ENCODE measurements around the gene EML1.

EML1 gene

GRCh38 chr14:99806836-99807235 lies 13.6 kb downstream of the EML1 start:
- DNase-seq, result no peak

DNA sequence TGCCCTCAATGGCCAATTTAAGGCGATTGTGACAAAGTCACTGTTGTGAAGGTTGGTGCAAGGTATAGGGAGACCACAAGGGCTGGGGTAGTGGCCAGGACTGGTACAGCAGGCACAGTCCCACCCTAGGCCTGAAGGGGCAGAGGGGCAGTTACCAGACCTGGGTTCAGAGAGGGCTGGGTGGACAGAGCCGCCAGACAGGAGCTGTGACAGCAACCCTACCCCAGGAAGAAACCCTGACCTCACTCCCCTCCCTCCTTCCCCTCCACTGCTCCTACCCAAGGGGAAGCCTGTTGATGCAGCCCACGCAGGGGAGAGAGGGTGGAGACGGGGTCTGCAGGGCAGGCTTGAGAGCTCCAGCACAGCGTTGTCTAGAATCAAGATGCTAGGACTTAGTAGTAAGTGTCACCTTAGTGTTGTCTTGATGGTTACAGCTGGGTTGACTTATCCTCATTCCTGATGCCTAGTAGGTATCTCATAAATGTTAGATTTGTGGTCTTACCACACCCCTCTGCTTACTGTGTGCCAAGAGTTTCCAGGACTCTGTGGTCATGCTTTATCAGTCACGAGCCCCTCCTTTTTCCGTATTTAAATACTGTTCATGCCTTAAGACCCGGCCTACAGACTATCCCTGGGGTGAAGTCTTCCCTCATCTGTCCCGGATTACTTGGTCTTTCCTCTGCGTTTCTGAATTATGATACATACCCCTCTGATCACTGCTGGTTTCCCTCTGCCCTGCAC lies 14.4 kb downstream of the EML1 start:
- no peak for DNase-seq

DNA sequence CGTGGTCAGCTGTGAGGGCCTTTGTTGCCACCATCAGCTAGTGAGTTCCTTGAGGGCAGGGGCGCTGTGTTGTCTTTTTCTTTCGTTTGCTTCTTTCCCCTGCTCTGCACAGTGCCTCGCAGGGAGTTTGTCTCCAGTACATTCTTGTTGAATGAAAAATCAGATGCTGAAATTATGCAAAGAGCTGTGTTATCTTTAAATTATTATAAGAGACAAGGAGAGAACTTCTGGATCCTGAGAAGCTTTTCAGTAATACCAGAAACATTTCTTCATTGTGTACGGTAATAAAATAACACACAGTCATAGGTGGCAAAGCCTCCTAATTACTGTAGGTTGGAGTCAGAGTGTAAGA lies 14.9 kb downstream of the EML1 start:
- DNase-seq, result no peak

DNA sequence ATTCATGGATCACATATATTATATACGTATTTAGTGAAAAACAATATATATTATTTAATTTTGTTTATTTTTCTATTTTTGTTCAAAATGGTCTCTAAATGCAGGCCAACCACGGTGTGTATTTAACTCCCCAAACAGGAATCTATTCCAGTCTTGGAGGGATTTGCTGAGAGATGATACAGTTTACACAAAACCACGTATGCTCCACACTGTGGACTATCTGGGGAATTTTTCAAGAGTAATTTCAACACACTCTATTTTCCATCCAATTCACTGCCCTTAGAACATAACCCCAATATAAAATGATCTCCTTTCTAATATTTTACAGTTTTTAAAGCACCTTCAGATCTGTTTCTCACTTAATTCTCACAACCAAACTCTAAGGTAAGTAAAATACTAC lies 15.3 kb downstream of the EML1 start:
- no peak for DNase-seq

DNA sequence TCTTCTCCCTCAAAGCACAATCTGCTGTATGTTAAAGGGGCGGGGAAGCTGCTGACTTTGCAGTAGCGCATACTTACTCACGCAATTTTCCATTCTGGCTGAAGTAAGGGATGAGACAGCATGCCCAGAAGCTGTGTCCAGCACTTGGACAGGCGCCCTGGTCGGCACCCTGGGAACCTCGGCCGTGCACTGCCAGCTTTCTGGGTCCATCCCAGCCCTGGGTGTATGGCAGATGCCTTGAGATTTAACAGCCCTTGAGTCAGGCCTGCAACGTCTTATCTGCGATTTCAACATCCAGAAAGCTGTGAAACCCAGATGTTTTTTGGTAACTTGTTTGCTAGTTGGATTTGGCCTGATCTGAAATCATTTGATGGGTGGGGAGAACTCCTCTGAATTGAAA lies 16.1 kb downstream of the EML1 start:
- no peak for DNase-seq

GRCh38 chr14:99809859-99810558 lies 16.8 kb downstream of the EML1 start:
- DNase-seq, result no peak

DNA sequence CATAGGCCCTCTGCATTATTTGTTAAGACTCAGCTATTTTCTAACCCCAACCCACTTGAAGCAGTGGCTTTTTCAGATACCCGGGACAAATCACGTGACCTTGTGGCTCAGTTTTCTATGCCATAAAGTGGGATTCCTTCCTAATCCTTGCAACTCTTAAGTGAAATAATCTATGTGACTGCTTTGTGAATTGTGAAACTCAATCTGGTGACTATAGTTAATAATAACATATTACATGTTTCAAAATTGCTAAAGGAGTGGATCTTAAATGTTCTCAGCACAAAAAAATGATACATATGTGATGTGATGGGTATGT lies 17.3 kb downstream of the EML1 start:
- DNase-seq, result no peak

DNA sequence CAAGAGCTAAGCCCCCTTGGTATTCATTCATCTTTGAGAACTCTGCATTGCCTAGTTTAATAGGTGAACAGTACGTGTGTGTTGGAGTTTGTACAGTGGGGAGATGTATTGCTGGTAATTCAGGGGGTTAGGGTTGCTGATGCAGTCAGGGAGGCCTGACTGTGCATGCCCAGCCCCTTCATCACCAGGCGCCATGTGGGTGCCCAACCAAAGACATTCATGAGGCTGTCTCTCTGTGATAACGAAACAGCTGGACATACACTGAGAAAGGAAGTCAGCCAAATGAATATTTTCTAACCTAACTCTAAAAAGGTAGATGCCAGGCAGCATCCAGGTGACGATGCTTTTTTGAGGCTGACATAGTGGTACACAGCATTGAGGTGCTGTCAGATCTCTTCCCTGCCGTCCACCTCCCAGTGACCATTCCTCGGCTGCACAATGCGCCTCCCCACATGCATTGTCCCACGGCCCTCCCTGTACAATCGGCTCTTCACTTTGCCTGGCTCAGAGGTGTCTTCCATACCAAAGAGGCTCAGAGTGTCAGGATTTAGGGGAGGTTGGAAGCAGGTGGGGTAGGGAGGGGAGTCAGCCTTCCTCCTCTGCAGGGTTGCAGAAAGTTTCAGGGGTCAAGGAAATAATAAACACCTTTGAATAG lies 19.0 kb downstream of the EML1 start:
- DNase-seq, result no peak

DNA sequence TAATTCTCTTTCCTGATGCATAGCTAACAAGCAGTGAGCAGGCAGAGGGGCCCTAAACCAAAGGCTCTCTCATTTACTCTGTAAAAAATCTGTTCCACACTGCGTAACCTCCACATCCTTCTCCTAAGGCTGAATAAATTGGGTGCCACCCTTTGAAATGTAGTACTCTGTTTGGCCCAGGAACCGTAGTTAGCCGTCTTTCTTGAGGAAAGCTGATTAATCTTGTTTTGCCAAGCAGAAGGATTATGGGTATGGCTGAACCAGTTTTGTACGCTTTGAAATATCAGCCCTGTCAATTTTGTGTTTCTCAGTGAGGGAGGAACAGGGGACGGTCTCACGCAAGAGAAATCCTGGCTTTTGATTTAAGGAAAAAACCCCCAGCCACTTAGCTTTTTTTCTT lies 19.7 kb downstream of the EML1 start:
- DNase-seq, result no peak

GRCh38 chr14:99815696-99816095 lies 22.5 kb downstream of the EML1 start:
- no peak for DNase-seq

DNA sequence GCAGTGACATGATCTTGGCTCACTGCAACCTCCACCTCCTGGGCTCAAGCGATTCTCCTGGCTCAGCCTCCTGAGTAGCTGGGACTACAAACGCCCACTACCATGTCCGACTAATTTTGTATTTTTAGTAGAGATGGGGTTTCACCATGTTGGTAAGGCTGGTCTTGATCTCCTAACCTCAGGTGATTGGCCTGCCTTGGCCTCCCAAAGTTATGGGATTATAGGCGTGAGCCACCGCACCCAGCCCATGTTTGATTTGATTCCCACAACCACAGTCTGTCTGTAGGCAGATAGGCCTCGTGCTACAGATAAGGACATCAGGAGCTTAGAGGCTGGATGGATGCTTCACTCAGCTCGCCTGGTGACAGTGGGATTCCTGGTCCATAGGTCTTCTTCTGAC lies 23.0 kb downstream of the EML1 start:
- no peak for DNase-seq

- no peak for DNase-seq
These were observed 23.4 kb downstream of the EML1 start for GRCh38 chr14:99816642-99817041.

- DNase-seq, result no peak
These were observed 24.1 kb downstream of the EML1 start for GRCh38 chr14:99817331-99817730.

DNA sequence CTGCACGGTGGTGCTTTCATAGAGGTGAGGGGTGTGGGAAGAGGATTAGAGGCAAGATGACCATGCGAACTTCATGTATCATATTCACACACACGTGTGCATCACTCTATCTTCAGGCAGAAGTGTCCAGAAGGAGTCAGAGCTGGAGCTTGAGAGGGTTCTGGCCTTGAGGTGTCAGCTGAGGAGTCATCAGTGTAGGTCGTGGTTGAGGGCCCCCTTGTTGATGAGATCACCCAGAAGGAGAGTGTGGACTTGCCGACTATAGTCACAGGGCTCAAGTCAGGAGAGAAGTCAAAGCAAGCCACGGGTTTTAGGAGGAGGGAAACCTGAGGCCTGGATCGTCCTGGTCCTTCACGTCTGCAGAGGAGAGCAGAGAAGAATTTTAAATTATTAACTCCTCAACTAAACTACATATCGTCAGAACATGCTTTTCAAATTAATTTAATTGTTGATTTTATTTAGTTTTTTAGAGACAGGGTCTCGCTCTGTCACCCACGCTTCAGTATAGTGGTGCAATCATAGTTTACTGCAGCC lies 25.4 kb downstream of the EML1 start:
- no peak for DNase-seq

DNA sequence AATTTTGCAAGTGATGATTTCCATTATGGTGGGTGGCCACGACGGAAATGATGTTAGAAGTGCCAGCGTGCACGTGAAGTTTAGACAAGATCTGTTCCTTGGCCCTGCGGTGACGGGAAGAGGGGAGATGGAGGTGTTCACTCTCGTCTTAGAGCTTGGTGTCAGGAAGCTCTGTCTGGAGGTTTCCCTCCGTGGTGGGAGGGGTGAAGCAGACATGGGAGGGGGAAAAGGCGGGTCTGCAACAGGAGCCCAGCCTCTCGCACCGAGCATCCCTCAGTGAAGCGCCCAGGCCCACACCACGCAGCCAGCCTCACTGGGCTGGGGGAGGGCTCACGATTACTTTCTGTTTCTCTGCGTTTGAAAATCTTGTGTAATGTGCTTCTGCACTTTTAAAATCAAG lies 26.3 kb downstream of the EML1 start:
- DNase-seq, result no peak

GRCh38 chr14:99820702-99821331 lies 27.6 kb downstream of the EML1 start:
- DNase-seq, result no peak

DNA sequence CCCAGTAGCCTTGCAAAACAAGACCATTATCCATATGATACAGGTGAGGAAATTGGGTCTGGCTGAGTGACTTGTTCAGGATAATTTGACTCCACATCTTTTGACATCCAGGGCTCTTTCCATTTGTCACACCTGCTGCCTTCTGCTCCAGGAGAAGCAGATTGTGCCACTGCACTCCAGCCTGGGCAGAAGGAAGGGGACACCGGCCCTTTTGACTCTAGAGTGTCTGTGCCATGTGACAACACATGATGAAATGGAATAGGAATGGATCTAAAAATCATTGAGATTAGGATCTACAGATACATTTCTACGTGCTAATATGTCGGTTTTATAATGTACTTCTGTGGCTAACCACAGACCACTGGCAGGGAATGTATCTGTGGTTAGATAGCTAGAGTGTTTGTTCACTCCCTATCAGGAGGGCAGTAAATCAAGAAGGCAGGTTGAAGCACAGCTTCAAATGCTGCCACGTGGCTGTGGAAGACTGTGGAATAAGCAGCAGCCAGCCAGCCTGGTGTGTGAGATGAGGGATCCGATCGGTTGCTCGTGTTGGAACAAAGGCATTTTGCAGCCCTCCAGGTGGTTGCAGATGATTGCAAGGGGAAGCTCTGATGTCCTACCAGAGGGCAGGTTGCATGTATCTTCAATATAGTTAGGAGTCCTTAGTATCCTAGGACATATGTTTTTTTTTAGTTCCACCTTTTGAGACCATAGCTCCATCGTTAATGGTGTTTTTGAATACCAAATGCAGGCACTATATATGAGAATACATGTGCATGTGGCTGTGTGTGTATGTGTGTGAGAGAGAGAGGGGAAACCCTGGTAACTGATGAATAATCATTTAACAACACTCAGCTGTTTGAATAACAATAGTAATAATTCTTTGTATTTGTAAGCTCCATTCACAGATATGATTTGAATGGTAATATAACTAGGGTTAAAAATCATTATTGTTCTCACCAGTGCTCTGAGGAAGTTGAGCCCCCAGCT lies 28.6 kb downstream of the EML1 start:
- no peak for DNase-seq

DNA sequence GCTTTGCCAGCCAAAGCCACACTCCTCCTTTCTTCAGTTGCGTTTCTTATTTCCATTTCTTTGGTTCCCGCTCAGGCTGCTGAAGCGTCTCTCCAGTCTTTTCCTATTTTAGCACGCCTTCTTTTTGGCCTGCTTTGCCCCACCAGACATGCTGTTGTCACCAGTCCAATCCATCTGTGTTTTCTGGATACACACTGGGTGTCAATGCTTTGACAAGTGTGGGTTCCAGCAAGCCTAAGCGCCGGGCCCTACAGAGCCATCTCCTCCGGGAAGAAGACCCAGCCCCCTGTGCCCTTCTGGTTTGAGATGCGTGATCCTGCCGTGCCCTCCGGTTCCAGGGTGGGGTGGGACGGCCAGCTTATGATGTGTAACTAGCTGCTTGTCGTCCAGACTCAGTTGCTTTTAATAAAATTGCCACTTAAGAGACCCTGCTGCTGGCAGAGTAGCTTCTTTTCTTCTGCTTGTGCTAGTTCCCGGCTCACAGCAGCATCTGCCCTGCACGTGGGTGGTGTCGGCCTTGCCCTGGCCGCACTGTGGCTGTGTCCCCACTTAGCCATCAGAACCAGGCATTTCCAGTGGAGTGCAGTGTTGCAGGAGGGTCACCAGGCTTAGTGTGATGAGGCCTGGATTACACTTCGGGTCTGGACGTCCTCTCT lies 29.7 kb downstream of the EML1 start:
- no peak for DNase-seq

- no peak for DNase-seq
These were observed 31.6 kb downstream of the EML1 start for GRCh38 chr14:99824776-99825175.

DNA sequence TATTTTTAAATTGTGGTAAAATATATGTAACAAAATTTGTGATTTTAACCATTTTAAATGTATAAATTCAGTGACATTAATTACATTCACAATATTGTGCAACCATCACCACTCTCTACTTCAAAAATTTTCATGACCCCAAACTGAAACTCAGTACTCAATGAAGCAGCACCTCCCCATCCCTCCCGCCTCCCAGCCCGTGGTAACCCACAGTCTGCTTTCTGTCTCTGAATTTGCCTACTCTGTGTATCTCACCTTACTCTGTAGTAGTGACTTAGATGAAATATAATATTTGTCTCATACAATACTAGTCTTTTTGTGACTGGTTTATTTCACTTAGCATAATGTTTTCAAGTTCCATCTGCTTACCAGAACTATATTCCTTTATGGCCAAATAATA lies 36.2 kb downstream of the EML1 start:
- DNase-seq, result no peak

DNA sequence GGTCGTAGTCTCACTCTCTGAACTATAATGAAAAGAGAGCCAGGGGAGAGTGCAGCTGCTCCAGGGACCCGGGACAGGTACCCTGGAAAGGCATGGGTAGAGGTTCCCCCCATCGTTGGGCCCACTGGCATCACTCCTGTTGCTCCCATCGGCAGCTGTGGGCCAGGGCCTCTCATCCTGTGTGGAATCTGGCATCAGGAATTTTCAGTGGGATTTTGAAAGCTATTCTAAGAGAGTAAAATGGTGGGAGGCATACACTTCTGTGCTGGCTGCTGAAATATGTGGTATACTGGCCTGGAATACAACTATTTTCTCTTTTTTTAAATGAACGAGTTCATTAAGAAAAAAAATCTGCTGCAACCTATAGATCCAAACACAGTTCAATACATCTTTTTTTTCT lies 38.1 kb downstream of the EML1 start:
- DNase-seq, result no peak

All from NCI-H1417 treated with DMSO at 0.1 percent for 48 hours (cell line).